NCI-H446 treated with DMSO at 0.1 percent for 48 hours (cell line): ENCODE results near the gene TFB1M.

Experiments
- DNase-seq: peaks from one replicate; lab custom pipeline; 2025; lab: John Stamatoyannopoulos, UW

TFB1M gene

GRCh38 chr6:155264693-155265320, 49.5 kb downstream of the TFB1M start:
- DNase-seq, result no peak

GRCh38 chr6:155263373-155264063, 50.8 kb downstream of the TFB1M start, which contains the start of gene CLDN20:
CLDN20 (plus strand) TSS chr6:155264013; CDS start chr6:155275720, 11,707 bp downstream.
- no peak for DNase-seq

GRCh38 chr6:155262655-155263054, 51.6 kb downstream of the TFB1M start:
- no peak for DNase-seq

- DNase-seq, result no peak
Observed at GRCh38 chr6:155261111-155261900, 53.0 kb downstream of the TFB1M start.

GRCh38 chr6:155260686-155261085, 53.6 kb downstream of the TFB1M start:
- DNase-seq, result no peak

GRCh38 chr6:155259897-155260296, 54.4 kb downstream of the TFB1M start:
- DNase-seq, result no peak

- DNase-seq, result no peak
Observed at GRCh38 chr6:155259204-155259603, 55.1 kb downstream of the TFB1M start.

- no peak for DNase-seq
Observed at GRCh38 chr6:155257796-155258195, 56.5 kb downstream of the TFB1M start.

- DNase-seq, result no peak
Observed at GRCh38 chr6:155256122-155256795, 58.0 kb downstream of the TFB1M start.

GRCh38 chr6:155254139-155254538, 60.1 kb downstream of the TFB1M start:
- no peak for DNase-seq

GRCh38 chr6:155253337-155253736, 60.9 kb downstream of the TFB1M start:
- no peak for DNase-seq

GRCh38 chr6:155252581-155252980, 61.7 kb downstream of the TFB1M start:
- no peak for DNase-seq

GRCh38 chr6:155250701-155251381, 63.4 kb downstream of the TFB1M start:
- DNase-seq, result no peak

- DNase-seq, result no peak
Observed at GRCh38 chr6:155248008-155249001, 66.0 kb downstream of the TFB1M start.

GRCh38 chr6:155247618-155248007, 66.7 kb downstream of the TFB1M start:
- DNase-seq, result no peak

GRCh38 chr6:155246825-155247224, 67.5 kb downstream of the TFB1M start:
- no peak for DNase-seq

GRCh38 chr6:155245831-155246230, 68.5 kb downstream of the TFB1M start:
- DNase-seq, result no peak

- no peak for DNase-seq
Observed at GRCh38 chr6:155245193-155245592, 69.1 kb downstream of the TFB1M start.

GRCh38 chr6:155244434-155244833, 69.8 kb downstream of the TFB1M start:
- no peak for DNase-seq

GRCh38 chr6:155241966-155242365, 72.3 kb downstream of the TFB1M start:
- DNase-seq, result no peak
